Kidney (tissue), 14 donors: ENCODE measurements around the gene NRG2. TPM values are rescaled to one million over a fixed set of nuclear protein-coding genes. Genes with fewer than 3 reads are reported as not detected.

Experiments used
- DNase-seq, 5 donors: peaks; one replicate each; pipeline ENCODE4 v3.0.0-alpha.2; 2013 to 2020
- FAIRE-seq: peaks from 2 replicates; lab custom pipeline; 2012; peaks lifted over from hg19 to GRCh38; lab: Jason Lieb, UNC
- H3K27ac ChIP-seq, 2 donors: one replicate each; pipeline ENCODE4 v1.7.0; 2013; ENCODE audit warnings: low read depth in 2 of 2, low read length in 2 of 2, inconsistent platforms in 1 of 2
- H3K27me3 ChIP-seq: one replicate; pipeline ENCODE4 v1.7.1; 2013; ENCODE audit warnings: low read length, inconsistent platforms; ENCODE audit not compliant: control insufficient read depth, insufficient read depth
- H3K36me3 ChIP-seq, 3 donors: one replicate each; pipeline versions ENCODE4 v1.7.0 to v1.7.1; 2013; ENCODE audit warnings: low read length in 3 of 3, control low read depth in 1 of 3, inconsistent platforms in 1 of 3; ENCODE audit not compliant: insufficient read depth in 3 of 3, control insufficient read depth in 2 of 3
- H3K4me1 ChIP-seq, 3 donors: one replicate each; pipeline versions ENCODE4 v1.7.0 to v1.7.1; 2013; ENCODE audit warnings: low read length in 3 of 3, inconsistent platforms in 1 of 3, low read depth in 1 of 3; ENCODE audit not compliant: control insufficient read depth in 2 of 3, insufficient read depth in 2 of 3
- H3K4me3 ChIP-seq, 3 donors: one replicate each; pipeline versions ENCODE4 v1.7.0 to v1.8.1; 2013; ENCODE audit warnings: low read length in 3 of 3, control low read depth in 1 of 3, inconsistent platforms in 1 of 3
- H3K9ac ChIP-seq, 3 donors: one replicate each; pipeline versions ENCODE4 v1.7.0 to v1.7.1; 2013; ENCODE audit warnings: low read length in 3 of 3, control low read depth in 1 of 3, inconsistent platforms in 1 of 3
- H3K9me3 ChIP-seq, 3 donors: one replicate each; pipeline versions ENCODE4 v1.7.0 to v1.7.1; 2013; ENCODE audit warnings: low read length in 3 of 3, control low read depth in 1 of 3, inconsistent platforms in 1 of 3; ENCODE audit not compliant: control insufficient read depth in 2 of 3, insufficient read depth in 1 of 3
- CTCF ChIP-seq: IDR thresholded peaks from 3 replicates; pipeline ENCODE4 v1.5.1; 2012; ENCODE audit warnings: mild to moderate bottlenecking, moderate library complexity, borderline replicate concordance; ENCODE audit not compliant: insufficient read depth; ENCODE audit errors: extremely low read depth
- intact Hi-C: fragments of 100-400 bp; cut with DNase I; formaldehyde crosslinking; loops from one replicate; pipeline ENCODE4 v1.11.1; 2022
- polyA plus RNA-seq: library from polyadenylated mRNA; stranded (reverse); fragments of 350-450 nt; fragmentation: Illumina TruSeq; extraction: RNeasy Lipid Tissue Mini Kit (QIAGEN cat#74804); gene quantifications from one replicate; pipeline ENCODE4 v1.2.3, GENCODE V29; 2014; ENCODE audit warnings: low read depth, low replicate concordance; ENCODE audit not compliant: insufficient read depth
- total RNA-seq: library from RNA; stranded (reverse); fragmentation: NEBNext Ultra II Directional; extraction: Animal tissue kit (Norgen Biotek cat#: 25700); gene quantifications from one replicate; pipeline ENCODE4 v1.2.1, GENCODE V29; 2021
- donor health status: control.
- donor health status: control.
- donor health status: control.
- donor health status: control.
- donor health status: control.
- donor health status: DM: yes; HTN: yes; CAD: no.
- donor health status: Normal renal cell carcinoma (clear cell type).

The NRG2 gene
- total and polyA plus RNA-seq, 2 donors from 2014 or later: 1.9 to 4.6 TPM

GRCh38 chr5:139884144-139884543 is 159.0 kb downstream of the NRG2 start:
- Histone ChIP-seq H3K9ac (no peak overlapping the region), H3K4me3 (no peak overlapping the region), H3K4me1 (peaks cover 0 to 18% (median 4%) of the 10 kb centered on the region in 3 donors), H3K36me3 (peaks cover 0 to 4% (median 0%) of the 10 kb centered on the region in 3 donors), H3K27me3 (no peaks in the 10 kb centered on the region), H3K27ac (no peak overlapping the region), H3K9me3 (no peaks in the 10 kb centered on the region)
- intact Hi-C loops: no loop called here
- no peak for TF ChIP-seq CTCF
- FAIRE-seq (no peak), DNase-seq (no peak)

GRCh38 chr5:139882961-139883539 is 160.0 kb downstream of the NRG2 start:
- intact Hi-C loops: no loop called here
- no peak for FAIRE-seq

GRCh38 chr5:139882316-139882715 is 160.8 kb downstream of the NRG2 start:
- no peak overlapping the region for H3K27ac ChIP-seq
- H3K36me3 ChIP-seq: peaks cover 0 to 4% (median 0%) of the 10 kb centered on the region in 3 donors
- FAIRE-seq (no peak), DNase-seq (no peak)
- intact Hi-C loops: no loop called here
- no peaks in the 10 kb centered on the region for H3K9me3 ChIP-seq
- H3K4me1 ChIP-seq: peaks cover 0 to 22% (median 4%) of the 10 kb centered on the region in 3 donors
- no peak for TF ChIP-seq CTCF
- no peaks in the 10 kb centered on the region for H3K27me3 ChIP-seq
- no peak overlapping the region for H3K9ac ChIP-seq
- H3K4me3 ChIP-seq: no peak overlapping the region

More at GRCh38 chr5:139882961-139883539, 160.0 kb downstream of the NRG2 start:
- Histone ChIP-seq H3K9ac (no peak overlapping the region), H3K9me3 (no peaks in the 10 kb centered on the region), H3K36me3 (peaks cover 0 to 4% (median 0%) of the 10 kb centered on the region in 3 donors), H3K4me1 (peaks cover 0 to 22% (median 4%) of the 10 kb centered on the region in 3 donors), H3K4me3 (no peak overlapping the region), H3K27me3 (no peaks in the 10 kb centered on the region), H3K27ac (peak overlapping the region in 1 of 2 donors; percentile 29)
- no peak for TF ChIP-seq CTCF
- DNase-seq: peak in 4 of 5 donors; percentile 30 to 65 (median 60)
